Activated gamma-delta T cell (primary cell): ENCODE data around the gene LHX6.

Experiments used
- DNase-seq: peaks from one replicate; lab custom pipeline; 2025; lab: John Stamatoyannopoulos, UW

Gene LHX6

DNA sequence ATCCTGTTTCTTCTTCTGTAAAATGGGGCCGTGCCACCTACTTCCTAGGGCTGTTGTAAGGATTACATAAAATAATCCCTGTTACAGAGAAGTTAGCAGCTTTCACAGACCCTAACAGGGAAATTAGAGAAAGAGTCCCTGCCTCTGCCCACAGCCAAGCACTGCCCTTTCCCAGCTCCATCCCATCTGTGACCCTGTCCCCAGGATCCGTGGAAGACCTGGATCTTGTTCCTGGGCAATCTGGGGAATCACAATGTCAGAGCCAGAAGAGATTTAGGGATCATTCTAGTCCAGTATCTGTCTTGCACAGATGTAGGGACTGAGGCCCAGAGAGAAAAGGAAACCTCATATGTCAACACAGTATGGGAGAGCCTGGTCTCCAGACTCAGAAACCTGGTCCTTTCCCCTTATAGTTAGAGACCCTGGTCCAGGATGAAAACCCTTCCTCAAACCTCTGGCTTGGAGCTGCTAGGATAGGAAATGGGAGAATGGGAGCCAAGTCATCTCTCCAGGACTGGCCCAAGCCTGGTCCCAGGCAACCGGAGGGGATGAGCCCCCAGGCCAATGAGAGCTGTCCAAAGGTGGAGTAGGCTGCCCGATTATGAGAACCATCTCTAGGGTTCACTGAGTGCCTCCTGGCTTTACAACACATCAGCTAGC is 12.5 kb downstream of the LHX6 start:
- no peak for DNase-seq

DNA sequence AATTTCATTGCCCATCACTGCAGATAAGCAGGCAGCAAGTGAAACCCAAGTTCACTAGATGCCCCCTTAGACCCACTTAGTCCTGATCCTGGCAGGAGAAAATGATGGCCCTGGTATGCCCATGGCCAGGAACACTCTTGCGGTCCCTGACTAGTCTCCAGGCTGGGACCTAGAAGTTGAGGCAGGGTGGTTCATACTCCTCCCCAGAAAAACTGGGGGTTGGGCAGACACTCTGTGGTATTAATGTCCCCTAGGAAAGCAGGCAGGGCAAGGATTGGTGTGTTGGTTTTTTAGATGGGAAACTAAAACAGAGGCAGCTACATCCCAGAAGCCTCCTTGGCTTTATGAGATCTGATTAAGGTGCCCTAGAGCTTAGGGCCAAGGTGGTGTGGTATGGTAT is 13.1 kb downstream of the LHX6 start:
- DNase-seq: no peak

DNA sequence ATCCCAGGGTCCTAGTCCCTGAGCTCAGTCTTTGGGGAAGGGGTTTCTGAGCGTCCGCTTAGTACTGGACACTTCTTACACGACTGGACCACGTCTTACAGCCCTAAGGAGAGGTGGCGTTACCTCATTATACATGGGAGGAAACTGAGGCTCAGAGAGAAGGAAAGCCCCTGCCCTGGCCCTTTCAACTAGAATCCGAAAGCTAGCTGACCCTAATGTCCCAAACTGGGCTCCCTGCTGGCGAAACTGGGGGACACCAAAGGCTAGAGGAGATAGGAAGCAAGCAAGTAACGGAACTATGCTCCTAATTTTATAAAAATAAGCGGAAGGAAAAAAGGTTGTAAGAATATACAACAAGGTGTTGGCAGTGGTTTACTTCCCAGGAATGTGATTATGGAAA is 14.2 kb downstream of the LHX6 start:
- DNase-seq: no peak

DNA sequence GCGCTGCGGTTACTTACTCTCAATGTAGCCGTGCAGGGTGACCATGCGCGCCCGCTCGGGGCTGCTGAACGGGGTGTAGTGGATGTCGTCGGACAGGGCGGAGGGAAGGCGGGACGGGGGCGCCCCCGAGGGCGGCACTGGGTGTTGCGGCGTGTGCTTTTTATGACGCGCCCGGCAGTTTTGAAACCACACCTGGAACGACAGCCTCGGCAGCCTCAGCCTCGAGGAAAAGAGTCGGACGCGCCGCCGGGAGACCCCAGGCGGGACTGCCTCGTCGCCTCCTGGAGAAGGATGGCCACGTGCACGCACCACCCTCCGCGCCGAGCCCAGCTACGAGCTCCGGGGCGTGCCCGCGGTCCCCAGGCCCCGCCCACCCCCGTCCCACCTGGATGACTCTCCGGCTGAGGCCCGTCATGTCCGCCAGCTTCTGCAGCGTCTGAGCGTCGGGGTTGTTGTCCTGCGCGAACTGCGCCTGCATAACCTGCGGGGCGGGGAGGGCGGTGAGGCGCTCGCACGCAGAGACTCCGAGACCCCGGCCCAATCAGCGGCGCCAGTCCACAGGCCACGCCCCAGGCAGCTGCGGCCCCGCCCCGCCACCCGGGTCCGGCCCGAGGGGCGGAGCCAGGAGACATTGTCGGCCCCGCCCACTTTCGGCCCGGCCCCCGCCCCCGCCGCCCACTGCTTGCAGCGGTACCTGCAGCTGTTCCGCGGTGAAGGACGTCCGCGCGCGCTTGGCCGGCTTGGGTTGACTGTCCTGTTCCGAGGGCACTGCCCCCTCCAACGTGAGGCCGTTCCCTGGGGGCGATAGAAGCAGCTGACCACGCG is 15.0 kb downstream of the LHX6 start:
- DNase-seq: no peak

DNA sequence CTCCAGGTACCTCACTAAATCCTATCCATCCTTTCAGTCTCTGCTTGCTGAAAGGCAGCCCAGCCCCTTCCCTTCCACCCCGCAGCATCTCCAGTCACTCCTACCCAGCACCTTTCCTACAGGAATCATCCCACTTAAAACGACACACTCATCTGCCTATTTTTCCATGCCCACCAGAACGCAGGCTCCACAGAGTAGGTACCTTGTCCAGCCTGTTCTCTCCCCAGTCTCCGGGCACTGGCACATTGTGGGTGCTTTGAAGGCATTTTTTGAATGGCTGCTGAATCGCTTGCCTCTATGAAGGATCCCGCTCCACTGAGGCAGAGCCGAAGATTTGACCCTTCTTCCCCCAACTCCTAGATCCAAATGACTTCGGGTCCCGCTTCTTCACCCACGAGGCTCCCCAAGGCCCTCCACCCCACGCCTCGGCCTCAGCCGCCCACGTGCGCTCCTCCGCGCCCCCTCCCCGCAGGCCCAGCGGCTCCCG is 15.6 kb downstream of the LHX6 start:
- DNase-seq: no peak

DNA sequence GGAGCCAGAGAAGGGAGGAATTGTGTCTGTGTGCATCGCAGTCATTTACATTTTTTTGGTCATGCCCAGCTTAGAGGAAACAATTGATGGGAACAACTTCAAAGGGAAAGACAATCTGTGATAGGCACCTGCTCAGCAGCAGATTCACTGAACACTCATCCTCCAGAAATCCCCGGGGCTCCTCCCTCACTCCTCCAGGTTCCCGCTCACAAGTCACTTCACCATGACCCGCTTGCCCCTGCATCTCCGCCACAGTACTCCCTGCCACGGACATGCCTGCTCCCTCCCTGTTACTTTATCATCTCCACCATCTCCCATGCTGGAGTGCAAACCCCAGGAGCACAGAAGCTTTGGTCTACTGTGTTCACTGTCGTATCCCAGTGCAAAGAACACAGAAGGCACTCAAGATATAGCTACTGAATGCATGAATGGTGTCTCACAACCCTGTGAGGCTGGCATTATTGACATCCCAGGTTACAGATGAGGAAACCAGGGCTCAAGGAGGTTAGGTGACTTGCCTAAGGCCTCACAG is 16.2 kb downstream of the LHX6 start:
- no peak for DNase-seq

DNA sequence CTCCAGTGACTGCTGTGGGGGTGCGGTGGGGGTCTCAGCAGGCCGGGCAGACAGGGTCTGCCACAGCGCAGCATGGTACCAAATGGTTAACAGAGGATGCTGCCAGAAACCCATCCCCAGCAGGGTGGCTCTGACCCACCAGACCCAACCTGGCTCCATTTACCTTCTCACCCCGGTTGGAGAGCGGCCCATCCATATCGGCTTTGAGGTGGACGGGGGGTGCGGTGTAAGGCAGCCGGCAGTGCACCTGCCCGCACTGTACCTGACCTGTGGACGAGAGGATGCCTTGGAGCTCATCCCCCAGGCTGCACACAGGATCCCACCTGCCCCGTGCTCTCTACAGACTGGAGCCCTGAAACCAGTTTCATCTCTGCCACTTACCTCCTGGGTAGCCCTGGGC is 19.3 kb downstream of the LHX6 start:
- no peak for DNase-seq

DNA sequence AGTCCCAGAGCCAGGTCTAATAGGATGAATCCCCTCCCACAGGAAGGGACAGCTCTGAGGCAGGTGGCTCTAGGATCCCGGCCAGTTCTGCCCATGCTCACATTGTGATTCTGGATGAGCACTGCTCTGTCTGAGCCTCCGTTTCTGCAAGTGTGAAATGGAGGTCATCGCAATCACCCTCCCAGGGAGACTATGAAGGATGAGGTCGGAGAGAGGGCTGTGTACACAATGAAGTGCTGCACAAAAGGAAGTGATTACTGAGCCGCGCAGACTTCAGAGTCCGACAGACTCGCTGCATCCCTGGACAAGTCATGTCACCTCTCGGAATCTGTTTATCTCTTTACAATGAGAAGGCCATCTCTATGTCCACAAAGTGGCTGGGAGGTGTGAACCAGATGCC is 21.7 kb downstream of the LHX6 start:
- DNase-seq: no peak

DNA sequence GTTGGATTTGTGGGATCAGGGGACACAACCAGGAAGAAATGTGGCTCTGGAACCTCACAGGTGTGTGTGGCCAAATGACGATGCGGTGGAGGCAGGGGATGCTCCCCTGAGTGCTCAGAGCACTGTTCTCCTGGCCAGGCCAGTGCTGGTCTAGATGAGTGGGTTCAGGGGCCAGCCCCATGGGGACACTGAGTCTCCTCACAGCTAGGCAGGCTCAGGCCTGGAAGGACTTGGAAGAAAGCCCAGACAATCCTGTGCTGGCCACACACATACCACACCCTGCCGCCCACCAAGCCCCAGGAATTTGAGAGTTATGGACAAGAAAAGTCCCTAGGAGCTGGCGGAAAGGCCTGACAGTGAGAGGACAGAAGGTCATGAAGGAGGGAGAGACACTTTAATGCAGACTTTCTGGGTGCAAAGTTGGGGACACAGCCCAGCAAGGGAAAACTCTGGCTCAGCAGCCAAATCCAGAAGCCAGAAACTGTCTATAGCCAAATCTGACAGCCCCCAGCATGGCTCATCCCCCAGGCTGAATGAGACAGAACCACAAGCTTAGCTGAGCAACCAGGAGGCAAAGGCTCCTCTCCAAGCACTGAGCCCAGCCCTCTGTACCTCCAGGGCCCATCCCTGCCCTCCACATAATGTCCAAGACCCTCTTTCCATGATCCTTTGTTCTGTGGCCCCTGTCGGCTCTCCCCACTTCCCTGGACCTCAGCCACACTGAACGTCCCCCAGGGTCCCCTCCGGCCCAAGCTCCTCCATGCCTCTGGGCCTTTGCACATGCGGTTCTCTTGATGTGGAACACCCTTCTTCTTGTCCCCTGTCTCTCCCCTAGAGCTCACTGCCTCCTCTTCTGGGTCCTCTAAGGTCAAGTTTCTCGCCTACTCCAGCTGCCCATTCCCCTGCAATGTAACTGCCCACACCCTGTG is 22.4 kb downstream of the LHX6 start:
- DNase-seq: no peak

DNA sequence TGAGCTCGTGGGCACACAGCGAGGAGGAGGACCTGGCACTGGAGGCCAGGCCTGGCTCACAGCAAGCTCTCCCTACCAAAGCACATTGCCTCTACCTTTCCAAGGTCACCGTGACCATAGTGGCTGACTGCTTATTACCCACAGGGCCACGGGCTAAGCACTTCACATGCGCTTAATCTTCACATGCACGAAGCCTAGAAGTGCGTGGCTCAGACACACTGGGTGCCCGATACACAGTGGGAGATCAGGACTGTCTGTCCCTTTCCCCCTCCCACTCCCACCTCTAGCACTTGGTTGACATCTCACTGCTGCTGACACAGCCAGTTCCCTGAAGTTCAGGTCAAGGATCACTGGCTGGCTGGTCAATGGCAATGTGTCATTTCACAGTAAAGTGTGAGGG is 23.6 kb downstream of the LHX6 start:
- DNase-seq: no peak

DNA sequence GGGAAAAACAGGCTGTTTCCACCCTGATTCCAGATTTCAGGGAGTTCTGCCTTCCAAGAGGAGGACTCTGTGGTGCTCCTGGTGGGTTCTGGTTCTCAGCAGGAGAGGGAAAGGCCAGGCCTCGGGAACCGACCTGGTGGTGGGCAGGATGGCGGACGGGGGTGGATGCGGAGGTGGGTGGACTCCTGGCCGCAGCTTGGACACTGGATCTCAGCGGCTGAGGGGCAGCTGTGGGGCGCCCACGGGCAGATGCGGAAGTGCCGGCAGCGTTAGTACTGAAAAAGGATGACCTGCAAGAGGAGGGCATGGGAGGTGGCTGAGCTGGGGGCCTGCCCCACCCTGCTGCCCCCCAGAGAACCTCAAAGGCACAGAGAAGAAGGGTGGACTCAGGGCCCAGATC is 24.3 kb downstream of the LHX6 start:
- DNase-seq: no peak

DNA sequence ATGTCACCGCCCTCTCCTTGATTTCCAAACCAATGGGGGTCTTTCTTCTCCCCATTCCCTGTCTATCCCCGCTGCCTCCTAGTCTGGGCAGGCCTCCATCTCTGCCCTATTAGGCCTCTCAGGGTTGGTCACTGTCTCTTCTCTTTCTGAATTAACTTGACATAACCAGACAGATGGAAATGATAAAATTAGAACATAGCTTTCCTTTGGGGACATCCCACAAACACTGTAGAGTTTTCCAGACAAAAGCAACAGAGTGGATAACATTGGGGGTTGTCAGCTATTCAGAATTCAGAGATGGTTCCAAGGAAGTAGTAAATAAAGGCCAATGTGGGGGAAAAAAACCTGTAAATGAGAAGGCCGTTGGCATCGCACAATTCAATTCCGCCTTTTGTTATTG is 24.7 kb downstream of the LHX6 start:
- DNase-seq: no peak

DNA sequence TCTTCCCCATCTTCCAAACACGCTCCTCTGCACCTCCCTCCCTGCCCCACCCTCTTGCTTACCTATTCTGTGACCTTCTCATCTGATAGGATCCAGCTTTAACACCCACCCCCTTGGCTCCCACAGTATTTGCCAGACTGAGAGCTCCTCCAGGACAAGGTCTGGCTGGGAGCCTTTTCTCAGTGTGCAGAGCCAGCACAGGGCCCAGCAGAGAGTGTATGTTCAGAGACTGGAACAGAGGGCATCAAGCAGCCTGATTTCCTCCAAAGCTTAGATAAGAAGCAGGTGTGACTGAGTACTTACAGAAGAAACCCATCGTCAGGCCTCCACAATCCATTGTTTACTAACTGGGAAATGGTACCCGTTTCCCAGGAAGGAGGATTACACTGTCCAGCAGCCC is 26.6 kb downstream of the LHX6 start:
- DNase-seq: no peak

DNA sequence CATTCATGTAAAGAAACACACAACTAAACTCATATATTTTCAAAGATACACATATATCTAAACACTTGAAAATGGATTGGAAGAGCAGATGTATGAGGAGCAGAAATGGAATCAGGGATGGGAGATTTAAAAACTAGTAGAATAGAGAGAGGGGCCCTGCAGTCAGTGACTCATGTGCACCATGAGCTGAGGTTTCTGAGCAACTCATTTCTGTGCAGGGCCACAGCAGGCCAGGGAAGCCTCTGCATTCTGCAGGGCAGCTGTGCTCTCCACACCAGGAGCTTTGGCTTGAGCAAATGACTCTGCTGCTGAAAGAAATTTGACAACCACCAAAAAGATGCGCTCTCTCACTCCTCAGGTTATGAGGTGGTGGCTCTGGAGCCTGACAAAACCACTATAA is 27.1 kb downstream of the LHX6 start:
- DNase-seq: no peak

DNA sequence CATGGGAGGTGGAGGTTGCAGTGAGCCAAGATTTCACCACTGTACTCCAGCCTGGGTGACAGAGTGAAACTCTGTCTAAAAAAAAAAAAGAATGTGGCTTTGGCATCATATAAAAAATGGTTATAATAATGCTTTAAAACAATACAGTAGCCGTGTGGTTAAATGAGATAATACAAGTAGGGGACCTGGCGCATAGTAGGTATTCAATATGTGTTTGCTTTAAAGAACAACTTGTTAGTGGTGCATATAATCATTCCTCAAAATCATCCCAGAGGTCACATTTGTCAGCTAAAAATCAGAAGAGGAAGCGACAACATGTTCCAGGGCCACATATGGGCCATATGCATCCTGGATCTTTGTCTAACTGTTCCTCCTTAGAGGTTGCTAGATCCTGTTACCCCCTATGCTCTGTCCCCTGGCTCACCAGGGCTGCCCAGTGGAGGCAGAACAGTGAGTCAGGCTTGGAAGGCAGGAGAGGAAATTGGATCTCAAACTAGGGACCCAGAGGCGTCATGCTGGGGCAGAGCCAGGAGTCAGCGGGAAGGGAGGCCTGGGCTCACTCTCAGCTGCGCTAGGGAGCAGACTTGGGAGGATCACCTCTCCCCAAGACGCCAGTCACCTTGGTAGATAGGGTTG is 27.7 kb downstream of the LHX6 start:
- DNase-seq: no peak

DNA sequence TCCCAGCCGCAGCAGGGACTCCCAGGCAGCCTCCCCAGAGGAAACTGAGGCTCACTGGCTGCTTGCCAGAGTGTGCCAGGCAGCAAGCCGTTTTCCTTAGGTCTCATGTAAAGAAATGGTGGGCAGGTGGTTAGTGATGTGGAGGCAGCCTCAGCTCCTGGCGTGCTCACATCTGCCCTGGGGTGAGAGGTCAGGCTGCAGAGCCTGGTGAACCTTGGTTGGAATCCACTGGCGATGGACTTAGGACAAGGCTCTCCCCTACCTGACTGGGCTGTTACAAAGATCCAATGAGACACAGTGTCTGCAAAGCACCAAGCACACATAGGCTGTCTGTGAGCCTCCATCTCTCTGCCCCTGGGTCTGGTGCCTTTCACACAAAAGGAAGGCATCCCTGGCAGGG is 30.9 kb downstream of the LHX6 start:
- no peak for DNase-seq

DNA sequence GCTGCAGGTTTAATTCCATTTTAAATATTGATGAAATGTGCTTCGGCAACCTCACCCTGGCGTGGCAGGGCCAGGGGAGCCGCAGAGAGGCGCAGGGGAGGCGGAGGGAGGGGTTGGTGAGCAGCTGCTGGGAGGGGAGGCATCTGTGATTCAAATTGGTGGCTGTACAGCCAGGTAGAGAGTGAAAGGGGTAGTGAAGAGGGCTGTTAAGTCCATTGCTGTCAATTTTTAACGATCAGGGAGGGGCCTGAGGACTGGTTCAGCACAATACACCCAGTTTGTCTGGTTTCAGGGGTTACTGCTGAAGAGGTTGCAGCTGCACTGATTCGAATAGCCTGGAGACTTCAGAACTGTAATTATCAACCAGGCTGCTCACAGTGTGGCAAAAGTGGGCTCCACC is 31.3 kb downstream of the LHX6 start:
- DNase-seq: no peak

DNA sequence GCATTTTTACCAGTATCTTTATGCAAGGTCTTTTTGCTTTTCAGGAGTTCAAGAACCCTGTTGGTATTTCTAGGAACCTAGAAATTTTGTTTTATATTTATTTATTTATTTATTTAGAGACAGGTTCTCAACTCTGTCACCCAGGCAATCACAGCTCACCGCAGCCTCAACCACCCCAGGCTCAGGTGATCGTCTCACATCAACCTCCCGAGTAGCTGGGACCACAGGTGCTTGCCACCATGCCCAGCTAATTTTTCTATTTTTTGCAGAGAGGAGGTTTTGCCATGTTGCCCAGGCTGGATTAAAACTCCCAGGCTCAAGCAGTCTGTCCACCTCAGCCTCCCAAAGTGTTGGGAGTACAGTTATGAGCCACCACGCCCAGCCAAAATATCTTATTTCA is 32.9 kb downstream of the LHX6 start:
- no peak for DNase-seq

DNA sequence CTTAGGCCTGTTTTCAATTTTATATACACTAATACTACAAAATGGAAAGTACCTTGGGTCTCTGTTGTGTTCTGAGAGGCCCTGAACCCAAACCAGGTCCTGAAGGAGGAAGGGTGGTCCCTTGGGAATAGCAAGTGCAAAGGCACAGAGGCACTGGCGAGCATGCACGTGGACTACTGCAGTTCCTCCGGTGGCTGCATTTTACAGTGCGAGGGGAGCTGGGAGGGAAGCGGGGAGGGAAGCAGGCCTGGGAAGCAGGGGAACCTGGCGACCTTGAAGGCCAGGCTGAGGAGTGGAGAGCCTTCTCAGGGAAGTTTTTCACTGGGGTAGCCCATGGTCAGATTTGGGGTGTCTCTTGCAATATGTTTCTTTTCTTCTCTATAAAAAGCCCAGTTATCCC is 35.1 kb downstream of the LHX6 start:
- no peak for DNase-seq

DNA sequence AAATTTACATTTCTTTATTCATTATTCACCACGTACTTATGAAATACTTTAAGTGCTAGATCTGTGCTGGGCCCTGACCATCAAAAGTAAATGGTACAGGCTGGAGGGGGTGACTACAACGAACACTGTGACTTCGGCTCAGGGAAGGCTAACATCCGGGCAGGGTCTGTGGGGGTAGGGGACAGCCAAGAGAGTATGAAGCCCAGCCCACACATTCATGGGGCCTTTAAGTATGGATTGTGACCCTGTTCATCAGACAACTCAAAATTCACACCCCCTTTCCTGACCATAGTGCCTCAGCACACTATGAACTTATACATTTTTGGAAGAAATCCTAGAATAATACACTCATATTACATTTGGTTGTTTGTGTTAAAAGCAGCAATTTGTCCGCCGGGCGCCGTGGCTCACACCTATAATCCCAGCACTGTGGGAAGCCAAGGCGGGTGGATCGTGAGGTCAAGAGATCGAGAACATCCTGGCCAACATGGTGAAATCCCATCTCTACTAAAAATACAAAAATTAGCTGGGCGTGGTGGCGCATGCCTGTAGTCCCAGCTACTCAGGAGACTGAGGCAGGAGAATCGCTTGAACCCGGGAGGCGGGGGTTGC is 35.7 kb downstream of the LHX6 start:
- DNase-seq: no peak

DNA sequence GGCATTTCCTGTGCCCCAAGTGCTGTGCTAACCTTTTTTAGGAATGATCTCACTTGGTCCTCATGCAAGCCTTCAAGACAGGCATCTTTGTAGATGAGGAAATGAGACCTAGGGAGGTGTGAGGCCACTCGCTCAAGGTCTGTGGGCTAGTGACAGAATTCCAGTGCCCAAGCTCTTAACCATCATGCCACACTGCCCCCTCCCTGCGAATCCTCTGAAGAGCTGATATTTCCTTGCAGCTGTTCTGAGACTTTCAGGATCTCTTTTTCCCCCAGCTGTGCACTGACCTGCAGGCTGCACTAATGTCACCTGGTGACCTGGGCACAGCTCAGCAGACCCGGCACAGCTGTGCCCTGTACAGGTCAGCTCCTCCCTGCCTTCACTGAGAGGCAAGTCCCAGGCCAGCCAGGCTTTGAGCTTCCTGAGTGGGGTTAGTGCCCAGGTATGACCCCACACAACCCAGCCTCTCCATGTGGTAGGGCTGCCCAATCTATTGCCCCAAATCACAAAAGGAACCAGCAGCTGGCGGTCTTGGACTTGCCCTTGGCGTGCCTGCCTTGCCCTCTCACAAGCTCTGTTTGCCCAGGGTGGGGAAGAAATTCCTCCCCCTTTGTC is 36.4 kb downstream of the LHX6 start:
- DNase-seq: no peak
